ENCODE data around the gene EHMT1.

GRCh38 chr9:137784641-137785513 lies 166.1 kb downstream of the EHMT1 start:
- TF ChIP-seq YY1 (IDR thresholded peaks at IDR 0.05; ENCODE audit: insufficient read depth, insufficient read length) (no peak), ZNF274 (IDR thresholded peaks at IDR 0.05; ENCODE audit: low read depth, low read length) (no peak)

Data from NT2/D1 (cell line).